Duodenal mucosa (tissue), 2 donors: ENCODE results near the gene NDRG4.

ENCODE experiments used
- H3K27ac ChIP-seq: one replicate; pipeline ENCODE4 v1.7.0; 2013; ENCODE audit warnings: low read depth, low read length
- H3K27me3 ChIP-seq, 2 donors: one replicate each; pipeline ENCODE4 v1.7.0; 2013; ENCODE audit warnings: low read length in 2 of 2, control low read depth in 1 of 2; ENCODE audit not compliant: insufficient read depth in 2 of 2, control insufficient read depth in 1 of 2
- H3K36me3 ChIP-seq, 2 donors: one replicate each; pipeline ENCODE4 v1.7.0; 2013; ENCODE audit warnings: low read length in 2 of 2, control low read depth in 1 of 2; ENCODE audit not compliant: insufficient read depth in 2 of 2, control insufficient read depth in 1 of 2
- H3K4me1 ChIP-seq, 2 donors: one replicate each; pipeline ENCODE4 v1.7.0; 2013; ENCODE audit warnings: low read length in 2 of 2, control low read depth in 1 of 2; ENCODE audit not compliant: insufficient read depth in 2 of 2, control insufficient read depth in 1 of 2
- H3K4me3 ChIP-seq, 2 donors: one replicate each; pipeline ENCODE4 v1.7.0; 2013; ENCODE audit warnings: low read length in 2 of 2, low read depth in 1 of 2
- H3K9ac ChIP-seq, 2 donors: one replicate each; pipeline ENCODE4 v1.7.0; 2013; ENCODE audit warnings: low read length in 2 of 2, low read depth in 1 of 2
- H3K9me3 ChIP-seq, 2 donors: one replicate each; pipeline ENCODE4 v1.7.0; 2013; ENCODE audit warnings: low read length in 2 of 2, control low read depth in 1 of 2; ENCODE audit not compliant: control insufficient read depth in 1 of 2

NDRG4 gene

GRCh38 chr16:58502217-58502921 lies 2.4 kb downstream of the NDRG4 start:
- H3K27ac ChIP-seq = no peak overlapping the region
- H3K4me1 ChIP-seq = peaks cover 16 to 17% of the 10 kb centered on the region in 2 donors
- H3K36me3 ChIP-seq = no peaks in the 10 kb centered on the region
- H3K9ac ChIP-seq = no peak overlapping the region
- H3K9me3 ChIP-seq = no peaks in the 10 kb centered on the region
- peaks cover 35 to 41% of the 10 kb centered on the region in 2 donors for H3K27me3 ChIP-seq
- no peak overlapping the region for H3K4me3 ChIP-seq

- no peak overlapping the region for H3K9ac ChIP-seq
- no peak overlapping the region for H3K4me3 ChIP-seq
- no peaks in the 10 kb centered on the region for H3K36me3 ChIP-seq
- H3K4me1 ChIP-seq = peaks cover 16 to 17% of the 10 kb centered on the region in 2 donors
- no peaks in the 10 kb centered on the region for H3K9me3 ChIP-seq
- H3K27ac ChIP-seq = no peak overlapping the region
- H3K27me3 ChIP-seq = peaks cover 35 to 46% of the 10 kb centered on the region in 2 donors
Measured at GRCh38 chr16:58503166-58503862, 3.4 kb downstream of the NDRG4 start.

- Histone ChIP-seq H3K27me3 (peaks cover 35 to 49% of the 10 kb centered on the region in 2 donors), H3K36me3 (no peaks in the 10 kb centered on the region), H3K4me3 (no peak overlapping the region), H3K27ac (no peak overlapping the region), H3K9me3 (no peaks in the 10 kb centered on the region), H3K9ac (no peak overlapping the region), H3K4me1 (peaks cover 16 to 17% of the 10 kb centered on the region in 2 donors)
Measured at GRCh38 chr16:58503863-58504688, 4.1 kb downstream of the NDRG4 start.

- H3K9ac ChIP-seq = no peak overlapping the region
- no peak overlapping the region for H3K4me3 ChIP-seq
- H3K27ac ChIP-seq = no peak overlapping the region
- peaks cover 3 to 5% of the 10 kb centered on the region in 2 donors for H3K4me1 ChIP-seq
- no peaks in the 10 kb centered on the region for H3K36me3 ChIP-seq
- no peaks in the 10 kb centered on the region for H3K9me3 ChIP-seq
- H3K27me3 ChIP-seq = peaks cover 17 to 33% of the 10 kb centered on the region in 2 donors
Measured at GRCh38 chr16:58506241-58507194, 6.6 kb downstream of the NDRG4 start.

- no peaks in the 10 kb centered on the region for H3K9me3 ChIP-seq
- no peaks in the 10 kb centered on the region for H3K36me3 ChIP-seq
- no peak overlapping the region for H3K4me3 ChIP-seq
- H3K27me3 ChIP-seq = peaks cover 8 to 25% of the 10 kb centered on the region in 2 donors
- no peak overlapping the region for H3K9ac ChIP-seq
- no peaks in the 10 kb centered on the region for H3K4me1 ChIP-seq
- H3K27ac ChIP-seq = no peak overlapping the region
Measured at GRCh38 chr16:58507195-58507962, 7.4 kb downstream of the NDRG4 start.

GRCh38 chr16:58507963-58508670 lies 8.2 kb downstream of the NDRG4 start:
- H3K27ac ChIP-seq = no peak overlapping the region
- no peak overlapping the region for H3K9ac ChIP-seq
- no peaks in the 10 kb centered on the region for H3K4me1 ChIP-seq
- peaks cover 1 to 21% of the 10 kb centered on the region in 2 donors for H3K27me3 ChIP-seq
- H3K4me3 ChIP-seq = no peak overlapping the region
- H3K9me3 ChIP-seq = no peaks in the 10 kb centered on the region
- H3K36me3 ChIP-seq = no peaks in the 10 kb centered on the region

- no peaks in the 10 kb centered on the region for H3K4me1 ChIP-seq
- H3K9me3 ChIP-seq = no peaks in the 10 kb centered on the region
- no peak overlapping the region for H3K9ac ChIP-seq
- no peak overlapping the region for H3K4me3 ChIP-seq
- no peak overlapping the region for H3K27ac ChIP-seq
- H3K36me3 ChIP-seq = no peaks in the 10 kb centered on the region
- H3K27me3 ChIP-seq = peaks cover 0 to 15% of the 10 kb centered on the region in 2 donors
Measured at GRCh38 chr16:58508671-58509251, 8.8 kb downstream of the NDRG4 start.

- Histone ChIP-seq H3K36me3 (no peaks in the 10 kb centered on the region), H3K4me3 (no peak overlapping the region), H3K4me1 (peaks cover 0 to 3% of the 10 kb centered on the region in 2 donors), H3K27me3 (peaks cover 0 to 15% of the 10 kb centered on the region in 2 donors), H3K9me3 (no peaks in the 10 kb centered on the region), H3K27ac (no peak overlapping the region), H3K9ac (no peak overlapping the region)
Measured at GRCh38 chr16:58509256-58510096, 9.5 kb downstream of the NDRG4 start.
